HG03457 (cell line): ENCODE data around the gene FHL3.
"Not testable (repeated sequence)": the region's sequence is repeated elsewhere in the genome, so short reads cannot be mapped to it uniquely, and the experiment has no call there.

Experiments used
- ATAC-seq: cut with Tn5 transposase; IDR thresholded peaks from one replicate; pipeline ENCODE4 v1.9.1; 2021; ENCODE audit warnings: moderate number of reproducible peaks; ENCODE audit not compliant: unreplicated experiment

The FHL3 gene

DNA sequence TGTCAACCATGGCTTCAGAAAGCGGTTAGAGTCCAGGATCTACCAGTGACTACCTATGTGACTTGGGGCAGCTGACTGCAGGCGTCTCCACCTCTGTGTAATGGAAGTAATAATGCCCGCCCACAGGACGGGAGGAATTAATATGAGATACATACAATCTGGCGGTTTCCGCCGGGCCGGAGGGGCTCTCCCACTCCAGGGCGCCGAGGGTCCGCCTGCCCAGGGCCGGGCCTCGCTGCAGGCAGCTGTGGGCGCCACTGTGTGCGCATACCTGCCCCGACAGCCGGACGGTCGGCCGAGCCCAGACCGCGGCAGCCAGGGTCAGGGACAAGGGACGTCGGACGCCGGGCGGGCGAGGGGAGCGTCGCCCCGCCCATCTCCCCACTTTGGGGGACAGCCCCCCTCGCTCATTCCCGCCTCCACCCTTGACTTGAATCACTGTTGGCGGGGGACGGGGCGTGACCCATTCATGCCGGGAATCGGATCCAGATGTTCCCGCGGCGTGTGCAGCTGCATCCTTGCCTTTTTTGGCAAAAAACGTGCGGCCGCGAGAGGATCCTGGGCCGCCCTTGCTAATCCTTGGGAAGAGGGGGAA lies 9.5 kb downstream of the FHL3 start:
- no peak for ATAC-seq

- no peak for ATAC-seq
Measured at GRCh38 chr1:37994886-37995566, 10.3 kb downstream of the FHL3 start.

DNA sequence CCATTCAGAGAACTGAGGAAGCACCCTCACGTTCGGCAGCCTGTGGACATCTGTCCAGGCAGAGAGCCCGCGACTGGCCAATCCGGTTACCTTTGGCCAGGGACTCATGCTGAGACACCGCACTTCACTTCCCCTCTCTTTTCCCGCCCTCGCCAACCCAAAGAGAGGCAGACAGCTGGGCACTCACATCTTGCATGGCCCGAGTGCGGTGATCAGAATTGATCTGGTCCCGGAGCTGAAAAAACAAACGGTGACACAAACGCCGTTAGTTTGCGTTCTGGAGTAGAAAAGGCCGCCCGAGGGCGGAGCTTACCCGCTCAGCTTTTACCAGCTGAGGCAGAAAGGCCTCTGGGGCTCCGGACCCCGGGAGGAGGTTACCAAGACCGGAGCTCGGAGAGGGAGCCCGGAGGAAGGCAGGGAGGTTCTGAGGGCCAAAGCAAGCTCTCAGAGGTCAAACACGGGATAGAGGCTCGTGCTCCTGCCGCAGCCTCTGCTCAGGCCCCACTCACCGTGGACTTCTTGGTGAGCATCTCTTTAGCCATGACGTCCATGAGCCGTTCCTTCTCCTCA lies 15.9 kb downstream of the FHL3 start:
- ATAC-seq = peak; percentile 35

DNA sequence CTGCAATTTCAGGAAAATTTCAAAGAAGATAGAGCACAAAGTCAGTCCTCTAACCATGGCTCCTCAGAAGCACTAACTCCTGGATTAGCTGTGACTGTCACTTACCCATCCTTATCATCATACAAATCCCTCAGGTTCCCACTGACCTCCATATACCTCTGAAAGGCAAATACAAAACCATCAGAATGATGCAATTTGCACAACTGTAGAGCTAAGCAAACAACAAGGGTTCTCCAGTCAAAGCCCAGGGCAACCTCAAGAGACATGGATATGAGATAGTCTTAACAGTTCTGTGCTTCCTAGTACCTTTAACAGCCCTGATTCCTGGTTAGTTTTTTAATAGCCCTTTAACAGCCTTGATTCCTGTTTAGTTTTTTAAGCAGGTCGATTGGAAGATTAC lies 17.6 kb downstream of the FHL3 start:
- no peak for ATAC-seq

GRCh38 chr1:37983546-37983945 lies 21.8 kb downstream of the FHL3 start:
- no peak for ATAC-seq

DNA sequence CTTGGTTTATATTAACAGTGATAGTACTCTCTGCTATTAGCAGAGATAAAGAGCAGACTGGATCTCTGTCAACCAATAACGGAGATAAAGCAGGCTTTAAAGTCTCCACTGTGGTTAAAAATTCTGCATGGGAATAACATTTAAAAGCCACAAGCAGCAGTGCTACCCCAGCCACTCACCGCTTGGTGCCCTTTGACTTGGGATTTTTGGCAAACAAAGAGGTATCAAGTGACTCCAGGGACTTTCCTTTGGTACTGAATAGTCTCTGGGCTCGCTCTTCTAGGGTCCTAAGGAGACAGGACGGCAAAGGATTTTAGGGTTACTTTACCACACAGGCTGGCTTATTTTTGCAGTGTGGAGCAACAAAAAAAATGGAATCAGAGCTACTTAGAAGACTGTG lies 26.8 kb downstream of the FHL3 start:
- no peak for ATAC-seq

DNA sequence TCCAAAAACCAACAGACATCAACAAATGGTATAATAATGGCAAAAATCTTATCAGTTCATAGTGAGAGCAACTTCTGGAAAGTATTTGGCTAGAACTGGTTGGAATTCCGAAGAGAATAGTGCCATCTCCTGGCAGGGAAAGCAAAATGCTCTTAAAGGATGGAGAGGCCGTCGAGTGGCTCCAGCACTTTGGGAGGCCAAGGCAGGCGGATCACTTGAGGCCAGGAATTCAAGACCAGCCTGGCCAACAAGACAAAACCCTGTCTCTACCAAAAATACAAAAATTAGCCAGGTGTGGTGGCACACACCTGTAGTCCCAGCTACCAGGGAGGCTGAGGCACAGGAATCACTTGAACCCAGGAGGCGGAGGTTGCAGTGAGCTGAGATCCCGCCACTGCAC lies 30.2 kb downstream of the FHL3 start:
- not testable (repeated sequence) for ATAC-seq

GRCh38 chr1:37974567-37974966 lies 30.7 kb downstream of the FHL3 start:
- no peak for ATAC-seq

- not testable (repeated sequence) for ATAC-seq
Measured at GRCh38 chr1:37973684-37974083, 31.6 kb downstream of the FHL3 start.

GRCh38 chr1:37965301-37965700 lies 40.0 kb downstream of the FHL3 start:
- ATAC-seq = no peak

- not testable (repeated sequence) for ATAC-seq
Measured at GRCh38 chr1:37964106-37964505, 41.2 kb downstream of the FHL3 start.

DNA sequence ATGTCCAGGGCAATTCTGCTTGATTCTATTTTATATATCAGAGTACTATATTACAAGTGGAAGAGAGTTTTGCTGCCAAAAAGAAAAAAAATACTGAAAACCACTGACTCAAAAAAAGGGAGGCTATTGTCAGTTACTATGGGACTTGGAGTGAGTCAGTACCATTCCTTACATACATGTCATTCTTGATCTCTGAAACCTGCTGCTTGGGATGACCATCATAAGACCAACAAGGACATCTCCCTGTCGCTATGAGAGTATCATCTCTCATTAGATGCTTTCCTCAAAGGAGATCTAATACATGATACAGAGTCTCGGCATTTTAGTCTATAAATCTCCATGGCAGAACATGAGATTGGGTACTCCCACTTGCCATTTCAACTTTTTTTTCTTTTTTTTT lies 46.6 kb downstream of the FHL3 start:
- ATAC-seq = no peak

DNA sequence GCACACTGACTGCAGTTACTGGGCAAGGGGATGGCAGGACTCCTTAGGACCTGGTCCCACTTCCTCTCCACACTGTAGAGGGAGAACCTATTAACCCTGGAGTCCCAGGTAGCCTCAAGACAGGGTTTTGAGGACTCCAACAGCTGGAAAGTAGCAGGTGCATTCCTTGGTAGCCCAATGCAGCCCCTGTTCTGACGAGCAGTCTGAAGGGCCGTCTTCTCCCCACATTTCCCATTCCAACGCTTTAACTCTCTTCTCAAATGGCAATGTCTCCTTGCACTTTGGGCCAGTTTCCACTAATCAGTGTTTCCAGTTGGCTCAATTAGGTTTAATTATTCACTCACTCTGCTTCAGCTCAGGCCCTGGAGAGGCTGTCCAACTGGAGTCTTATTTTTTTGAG lies 49.6 kb downstream of the FHL3 start:
- ATAC-seq = no peak

GRCh38 chr1:37954316-37954971 lies 50.9 kb downstream of the FHL3 start:
- no peak for ATAC-seq

GRCh38 chr1:37952738-37953137 lies 52.6 kb downstream of the FHL3 start:
- ATAC-seq = no peak

DNA sequence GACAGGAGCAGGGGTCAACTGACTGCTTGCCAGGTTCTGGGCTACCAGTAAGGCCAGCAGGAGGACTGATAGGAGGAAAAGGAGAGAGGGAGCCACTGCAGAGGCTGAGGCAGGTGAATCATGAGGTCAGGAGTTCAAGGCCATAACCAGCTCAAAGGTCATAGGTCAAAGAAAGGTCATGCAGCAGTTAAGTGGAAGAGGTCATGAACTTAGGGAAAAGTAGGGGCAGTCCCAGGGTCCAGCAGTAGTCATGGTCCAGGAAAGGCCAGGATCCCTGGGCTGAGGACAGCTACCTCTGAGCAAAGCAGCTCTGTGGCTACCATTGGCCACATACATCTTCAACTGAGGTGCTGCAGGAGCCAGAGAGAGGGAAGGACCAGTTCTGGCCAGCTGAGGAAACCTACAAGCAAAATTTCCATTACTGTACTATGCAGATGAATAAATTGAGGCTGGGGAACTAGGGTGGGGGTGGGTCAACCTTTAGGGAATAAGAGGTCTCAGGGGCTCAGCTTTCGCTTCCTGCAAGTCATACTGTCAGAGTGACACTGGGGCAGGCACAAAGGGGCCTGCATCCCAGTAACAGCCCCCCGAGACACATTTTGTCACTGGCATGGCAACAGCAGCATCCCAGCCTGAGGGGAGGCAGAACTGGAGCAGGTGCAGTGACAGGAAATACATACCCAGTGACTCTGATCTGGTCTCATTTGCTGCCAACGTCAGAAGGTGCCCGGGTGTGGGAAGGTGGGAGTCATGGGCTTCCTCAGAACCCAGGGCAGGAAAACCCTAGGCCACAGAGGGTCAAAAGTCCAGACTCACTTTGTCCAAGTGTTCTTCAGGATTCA lies 53.3 kb downstream of the FHL3 start:
- no peak for ATAC-seq

GRCh38 chr1:37951041-37951782 lies 54.1 kb downstream of the FHL3 start:
- ATAC-seq = no peak

- no peak for ATAC-seq
Measured at GRCh38 chr1:37949524-37950152, 55.7 kb downstream of the FHL3 start.

DNA sequence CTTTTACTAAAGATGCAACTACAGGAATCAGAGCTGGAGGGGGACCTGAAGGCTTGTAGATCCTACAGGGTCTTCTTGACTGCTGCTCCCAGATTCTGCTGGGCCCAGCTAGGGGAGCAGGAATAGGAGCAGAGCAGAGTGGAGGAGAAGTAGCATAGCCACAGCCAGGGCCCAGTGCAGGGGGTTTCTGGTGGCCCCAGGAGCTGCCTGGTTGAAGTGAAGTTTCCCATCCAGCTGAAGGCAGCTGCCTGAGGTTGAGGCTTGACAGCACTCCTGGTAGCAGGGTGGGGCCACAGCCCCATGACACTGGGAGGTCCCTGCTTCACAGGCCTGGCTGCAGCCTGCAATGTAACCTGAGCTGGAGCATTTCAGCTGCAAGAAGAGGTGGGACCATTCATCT lies 56.5 kb downstream of the FHL3 start:
- no peak for ATAC-seq

GRCh38 chr1:37948166-37948565 lies 57.1 kb downstream of the FHL3 start:
- ATAC-seq = no peak
